Naive thymus-derived CD4-positive, alpha-beta T cell (primary cell): ENCODE data around the gene CPT1C. TPM values are rescaled to one million over a fixed set of nuclear protein-coding genes. Genes with fewer than 3 reads are reported as not detected.

Experiments
- ATAC-seq: fragments of 150-1000 bp; cut with Tn5 transposase; 2 replicates; pipeline ENCODE4 v1.10.0; 2021; ENCODE audit warnings: mild to moderate bottlenecking, moderate library complexity
- CTCF ChIA-PET: fragments of 350-600 bp; sonication (Branson Sonifier 250); formaldehyde crosslinking; loops from one replicate; lab custom pipeline; 2021; ENCODE audit warnings: antibody characterized with exemption; lab: Charles Lee
- POLR2A ChIA-PET: fragments of 350-600 bp; sonication (Branson Sonifier 250); formaldehyde crosslinking; loops from one replicate; lab custom pipeline; 2021; ENCODE audit warnings: antibody characterized with exemption, inconsistent platforms; lab: Charles Lee
- DNase-seq, 9 donors: peaks; one replicate each; pipeline versions ENCODE4 v3.0.0 to v3.0.0-alpha.2; 2020 to 2022; ENCODE audit warnings: mixed read lengths in 1 of 9
- H3K27ac ChIP-seq: one replicate; pipeline ENCODE4 v1.7.0; 2013; ENCODE audit warnings: mild to moderate bottlenecking, low read depth, low read length, moderate library complexity
- H3K27me3 ChIP-seq, 2 donors: one replicate each; pipeline ENCODE4 v1.7.0; 2013; ENCODE audit warnings: low read length in 2 of 2, mild to moderate bottlenecking in 2 of 2, moderate library complexity in 2 of 2; ENCODE audit not compliant: control insufficient read depth in 2 of 2, insufficient read depth in 2 of 2
- H3K36me3 ChIP-seq, 3 experiments: 1 replicate in 2 of 3; 2 replicates in 1 of 3; pipeline ENCODE4 v1.7.0; 2013; ENCODE audit warnings: low read length in 3 of 3, mild to moderate bottlenecking in 3 of 3, moderate library complexity in 1 of 3; ENCODE audit not compliant: insufficient read depth in 3 of 3, control insufficient read depth in 2 of 3
- H3K4me1 ChIP-seq, 2 donors: one replicate each; pipeline ENCODE4 v1.7.0; 2013; ENCODE audit warnings: low read length in 2 of 2, mild to moderate bottlenecking in 2 of 2, moderate library complexity in 1 of 2; ENCODE audit not compliant: control insufficient read depth in 2 of 2, insufficient read depth in 2 of 2
- H3K4me3 ChIP-seq: 2 replicates; pipeline ENCODE4 v1.7.0; 2013; ENCODE audit warnings: mild to moderate bottlenecking, low read length
- H3K9me3 ChIP-seq, 3 experiments: 1 replicate in 2 of 3; 2 replicates in 1 of 3; pipeline ENCODE4 v1.7.0; 2013; ENCODE audit warnings: low read length in 3 of 3; ENCODE audit not compliant: control insufficient read depth in 2 of 3
- H3K27ac Mint-ChIP-seq, 9 donors: one replicate each; pipeline ENCODE4 v1.8.0; 2020 to 2022; ENCODE audit warnings: mixed read lengths in 9 of 9, mild to moderate bottlenecking in 8 of 9, moderate library complexity in 5 of 9, inconsistent platforms in 2 of 9
- H3K27me3 Mint-ChIP-seq, 5 donors: one replicate each; pipeline ENCODE4 v1.8.0; 2021 to 2022; ENCODE audit warnings: mixed read lengths in 5 of 5, mild to moderate bottlenecking in 1 of 5
- H3K36me3 Mint-ChIP-seq, 5 donors: one replicate each; pipeline ENCODE4 v1.8.0; 2020 to 2022; ENCODE audit warnings: mixed read lengths in 5 of 5, mild to moderate bottlenecking in 3 of 5, inconsistent platforms in 1 of 5
- H3K4me1 Mint-ChIP-seq, 7 donors: one replicate each; pipeline ENCODE4 v1.8.0; 2020 to 2022; ENCODE audit warnings: mixed read lengths in 7 of 7, mild to moderate bottlenecking in 3 of 7, inconsistent platforms in 1 of 7
- H3K4me3 Mint-ChIP-seq, 10 donors: one replicate each; pipeline ENCODE4 v1.8.0; 2020 to 2022; ENCODE audit warnings: mild to moderate bottlenecking in 10 of 10, mixed read lengths in 10 of 10, moderate library complexity in 6 of 10, inconsistent platforms in 2 of 10
- H3K9me3 Mint-ChIP-seq, 11 donors: one replicate each; pipeline ENCODE4 v1.8.0; 2020 to 2022; ENCODE audit warnings: mixed read lengths in 11 of 11, mild to moderate bottlenecking in 4 of 11, inconsistent platforms in 1 of 11, moderate library complexity in 1 of 11
- intact Hi-C, 2 donors: fragments of 100-400 bp; cut with micrococcal nuclease; formaldehyde crosslinking; loops; one replicate each; pipeline ENCODE4 v1.15.1; 2023
- polyA plus RNA-seq, 2 donors: library from polyadenylated mRNA; unstranded; fragments of 300-500 nt; fragmentation: Illumina TruSeq; gene quantifications; one replicate each; pipeline ENCODE4 v1.2.3, GENCODE V29; 2021
- total RNA-seq, 6 experiments: library from RNA in 5 of 6; stranded (reverse) in 5 of 6; gene quantifications; 1 replicate in 5 of 6; 2 replicates in 1 of 6; pipeline ENCODE4 v1.2.3 and lab custom pipeline; 2021 to 2026

CPT1C gene
- 1 to 10 TPM in 4 of 5 experiments, under 1 TPM in 1; 0.96 to 6.0 (median 1.5) TPM for total RNA-seq
- polyA plus RNA-seq = 1 to 10 TPM in 1 of 2 donors, not detected in 1; 1.7 TPM
- total RNA-seq (lab: John Stamatoyannopoulos, UW) = 0.67 reads per million

DNA sequence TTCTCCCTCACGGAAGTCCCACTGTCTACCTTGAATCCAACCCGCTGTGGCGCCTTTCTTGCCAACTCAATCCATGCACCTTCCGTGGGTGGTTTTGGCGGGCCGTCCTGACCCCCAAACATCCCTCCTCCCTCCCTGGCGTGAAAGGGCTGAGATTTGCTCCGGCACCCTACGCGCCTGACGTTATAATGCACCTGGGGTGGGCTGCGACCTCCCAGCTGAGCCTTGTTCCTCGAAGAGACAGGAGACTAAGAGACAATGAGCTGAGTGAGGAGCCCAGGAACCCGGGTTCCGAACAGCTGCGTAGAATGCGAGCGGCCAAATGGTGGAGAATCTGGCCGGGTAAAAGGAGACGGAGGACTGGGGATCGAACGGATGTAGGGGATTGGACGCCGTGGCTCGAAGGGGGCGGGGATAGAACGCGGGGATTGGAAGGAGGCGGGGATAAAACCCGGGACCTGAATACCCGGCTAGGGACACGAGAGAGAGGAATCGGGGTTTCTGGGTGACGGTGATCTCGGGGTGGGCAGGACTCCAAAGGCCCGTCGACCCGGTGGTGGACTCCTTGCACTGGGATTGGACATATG, at the start of gene CPT1C:
TSS of gene CPT1C (plus strand) at position 461 of the 587 bp plus-strand sequence. CDS start 1,137 bp downstream, outside the sequence.
- no peaks in the 10 kb centered on the region for H3K27me3 ChIP-seq
- Mint-ChIP-seq H3K36me3 (peaks cover 0 to 4% (median 0%) of the 10 kb centered on the region in 5 donors), H3K4me1 (peaks cover 19 to 38% (median 25%) of the 10 kb centered on the region in 7 donors), H3K4me3 (peak within 1 kb of the TSS; percentile 82 to 98 (median 86)), H3K27me3 (peaks cover 5 to 15% (median 9%) of the 10 kb centered on the region in 5 donors), H3K9me3 (peaks cover 0 to 3% (median 0%) of the 10 kb centered on the region in 11 donors), H3K27ac (peak within 1 kb of the TSS; percentile 6 to 84 (median 45))
- no peaks in the 10 kb centered on the region for H3K9me3 ChIP-seq
- ChIA-PET CTCF (interaction anchor here (0.6 to 1.3 kb wide), 3 partner anchors 13 to 390 kb away, joined by 4 to 7 read pairs (median 5); no protein-coding TSS in a partner anchor), POLR2A (interaction anchor here (0.5 to 1.2 kb wide), 3 partner anchors 9 to 240 kb away, joined by 3 to 4 read pairs (median 3); partner anchors contain the start of gene RRAS)
- peak within 1 kb of the TSS; percentile 45 for H3K4me3 ChIP-seq
- peak in 7 of 9 donors; percentile 31 to 65 (median 46) for DNase-seq
- intact Hi-C loops = loop anchor here (1.0 to 5.0 kb wide), 4 partner anchors 10 to 77 kb away; partner anchors contain the start of gene AP2A1 (in 2 of the 2)
- H3K27ac ChIP-seq = peak within 1 kb of the TSS; percentile 44
- ATAC-seq = peak; percentile 71
- peaks cover 0 to 22% (median 0%) of the 10 kb centered on the region in 3 experiments for H3K36me3 ChIP-seq
- peaks cover 4 to 12% of the 10 kb centered on the region in 2 donors for H3K4me1 ChIP-seq

DNA sequence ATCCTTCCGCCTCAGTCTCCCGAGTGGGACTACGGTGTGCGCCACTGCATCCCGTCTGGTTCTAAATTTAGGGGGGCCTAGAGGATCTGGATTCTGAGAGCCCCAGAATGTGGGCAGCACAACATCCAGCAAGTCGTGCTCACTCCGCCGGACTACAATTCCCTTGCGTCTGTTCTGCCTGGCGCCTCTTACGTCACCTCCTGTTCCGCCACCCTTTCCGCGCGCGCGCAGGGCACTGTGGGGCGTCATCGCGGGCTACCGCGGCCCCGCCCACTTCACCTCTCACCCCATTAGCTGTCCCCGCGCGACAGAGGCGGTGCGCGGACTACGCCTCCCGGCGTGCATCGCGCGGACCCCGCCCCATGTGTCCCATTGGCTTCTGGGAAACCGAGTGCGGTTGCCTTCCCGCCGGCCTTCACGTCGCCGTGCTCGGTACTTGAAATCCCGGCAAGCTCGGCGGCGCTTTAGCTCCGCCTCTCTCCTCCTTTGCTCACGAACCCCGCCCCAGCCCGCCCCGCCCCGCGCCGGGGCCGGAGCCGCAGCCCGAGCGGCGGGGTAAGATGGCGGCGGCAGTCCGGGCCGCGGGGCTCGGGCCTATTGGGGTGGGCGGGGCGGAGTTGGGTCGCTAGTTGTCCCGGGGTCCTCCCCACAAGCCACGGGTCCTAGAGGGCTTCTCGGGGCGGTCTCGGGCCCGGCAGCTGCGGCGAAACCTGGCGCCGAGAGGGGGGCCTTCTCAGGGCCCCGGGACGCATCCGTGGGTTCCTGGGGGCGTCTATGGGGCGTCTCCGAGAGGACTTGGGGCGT, 49.0 kb upstream of the CPT1C start, which contains the start of gene SCAF1:
TSS of gene SCAF1 (plus strand) at position 522 of the 804 bp plus-strand sequence. CDS start 2,818 bp downstream, outside the sequence.
- peaks cover 0 to 26% (median 0%) of the 10 kb centered on the region in 3 experiments for H3K36me3 ChIP-seq
- Mint-ChIP-seq H3K4me1 (peaks cover 60 to 74% (median 69%) of the 10 kb centered on the region in 7 donors), H3K36me3 (peaks cover 0 to 6% (median 0%) of the 10 kb centered on the region in 5 donors), H3K27me3 (peaks cover 0 to 6% (median 0%) of the 10 kb centered on the region in 5 donors), H3K4me3 (peak within 1 kb of the TSS; percentile 86 to 98 (median 93)), H3K27ac (peak within 1 kb of the TSS; percentile 93 to 99 (median 99)), H3K9me3 (no peaks in the 10 kb centered on the region)
- H3K27ac ChIP-seq = peak within 1 kb of the TSS; percentile 99
- CTCF ChIA-PET = interaction anchor here (0.6 to 1.4 kb wide), 2 partner anchors 36 to 1083 kb away, joined by 4 to 5 read pairs; no protein-coding TSS in a partner anchor
- peak; percentile 83 for ATAC-seq
- peaks cover 27 to 40% of the 10 kb centered on the region in 2 donors for H3K4me1 ChIP-seq
- DNase-seq = peak; percentile 97 to 100 (median 100)
- peak within 1 kb of the TSS; percentile 66 for H3K4me3 ChIP-seq
- POLR2A ChIA-PET = interaction anchor here (0.6 to 11.1 kb wide), 15 partner anchors 20 to 506 kb away, joined by 3 to 187 read pairs (median 5); partner anchors contain the start of genes AP2A1, BCL2L12, CD37 and IRF3
- no peaks in the 10 kb centered on the region for H3K27me3 ChIP-seq
- intact Hi-C loops = loop anchor here (1.0 to 10.0 kb wide), 17 partner anchors 23 to 1471 kb away; partner anchors contain the start of genes GYS1 (in 2 of the 2), RPL13A (in 2 of the 2), RUVBL2 (in 2 of the 2) and ALDH16A1 (in 1 of the 2)
- no peaks in the 10 kb centered on the region for H3K9me3 ChIP-seq

DNA sequence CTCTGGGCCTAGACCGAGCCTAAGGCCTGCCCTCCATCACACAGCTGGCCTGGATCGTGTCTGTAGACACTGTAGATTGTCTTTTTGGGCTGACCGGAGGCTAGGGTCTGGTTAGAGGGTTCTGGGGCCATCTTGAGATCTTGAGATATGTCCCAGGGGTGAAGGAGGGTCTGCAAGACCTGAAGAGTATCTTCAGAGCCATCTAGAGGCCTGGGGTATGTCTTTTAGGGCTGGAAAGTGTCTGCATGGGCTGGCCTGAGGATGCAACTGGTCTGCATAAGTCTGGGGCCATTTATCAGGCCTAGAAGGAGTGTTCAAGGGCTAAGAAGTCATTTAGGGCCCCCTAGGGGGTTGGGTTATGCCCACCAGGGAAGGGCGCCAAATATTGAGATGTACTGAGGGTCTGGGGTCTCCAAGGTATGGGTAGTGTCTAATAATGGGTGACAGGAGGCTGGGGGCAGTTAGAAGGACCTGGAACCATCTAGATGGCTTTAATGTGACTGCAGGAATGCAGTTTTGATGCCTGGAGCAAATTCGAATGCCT, 48.4 kb upstream of the CPT1C start:
- peaks cover 0 to 9% (median 0%) of the 10 kb centered on the region in 5 donors for H3K36me3 Mint-ChIP-seq
- no peaks in the 10 kb centered on the region for H3K27me3 ChIP-seq
- H3K9me3 ChIP-seq = no peaks in the 10 kb centered on the region
- CTCF ChIA-PET = interaction anchor here (0.6 to 1.4 kb wide), 3 partner anchors 30 to 1084 kb away, joined by 4 to 5 read pairs (median 5); no protein-coding TSS in a partner anchor
- peak overlapping the region; percentile 99 for H3K27ac ChIP-seq
- no peaks in the 10 kb centered on the region for H3K9me3 Mint-ChIP-seq
- DNase-seq = no peak
- H3K27ac Mint-ChIP-seq = peak overlapping the region; percentile 91 to 99 (median 95)
- no peak for ATAC-seq
- H3K4me3 Mint-ChIP-seq = peak overlapping the region; percentile 86 to 98 (median 92)
- POLR2A ChIA-PET = interaction anchor here (0.5 to 11.1 kb wide), 17 partner anchors 8 to 506 kb away, joined by 3 to 187 read pairs (median 4); partner anchors contain the start of genes AP2A1, BCL2L12, CD37 and IRF3
- H3K4me1 ChIP-seq = peaks cover 27 to 40% of the 10 kb centered on the region in 2 donors
- peaks cover 0 to 6% (median 0%) of the 10 kb centered on the region in 5 donors for H3K27me3 Mint-ChIP-seq
- H3K4me1 Mint-ChIP-seq = peaks cover 59 to 75% (median 68%) of the 10 kb centered on the region in 7 donors
- intact Hi-C loops = loop anchor here (1.0 to 10.0 kb wide), 7 partner anchors 23 to 1175 kb away; partner anchors contain the start of genes BCL2L12 (in 1 of the 2), C19orf73 (in 1 of the 2), CYTH2 (in 1 of the 2) and DBP (in 1 of the 2)
- H3K4me3 ChIP-seq = peak overlapping the region; percentile 66
- H3K36me3 ChIP-seq = peaks cover 0 to 32% (median 0%) of the 10 kb centered on the region in 3 experiments

DNA sequence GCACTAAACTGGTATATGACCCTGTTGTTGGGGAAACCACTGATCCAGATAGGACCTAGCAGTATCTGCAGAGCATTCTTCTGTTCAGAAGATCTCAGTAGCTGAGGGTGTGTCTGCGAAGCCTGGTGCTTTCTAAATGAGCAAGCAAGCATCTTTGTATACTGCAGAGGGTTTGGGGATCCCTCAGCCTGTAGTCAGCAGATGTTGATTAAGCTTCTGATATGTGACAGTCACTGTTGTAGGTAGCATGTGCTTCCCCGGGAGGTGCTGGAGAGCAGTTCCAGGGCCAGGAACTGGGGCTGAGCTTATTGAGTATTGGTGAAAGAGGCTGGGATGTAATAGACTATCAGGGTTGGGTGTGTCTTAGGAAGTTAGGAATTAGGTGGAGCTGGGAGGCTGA, 47.5 kb upstream of the CPT1C start:
- ChIA-PET POLR2A (interaction anchor here (1.0 to 11.1 kb wide), 5 partner anchors 9 to 63 kb away, joined by 3 to 187 read pairs (median 4); partner anchors contain the start of genes BCL2L12, IRF3, NOSIP and PRMT1), CTCF (interaction anchor here (1.0 to 1.4 kb wide), 3 partner anchors 29 to 136 kb away, joined by 3 to 7 read pairs (median 5); no protein-coding TSS in a partner anchor)
- peaks cover 27 to 32% of the 10 kb centered on the region in 2 donors for H3K4me1 ChIP-seq
- H3K4me1 Mint-ChIP-seq = peaks cover 50 to 66% (median 59%) of the 10 kb centered on the region in 7 donors
- H3K4me3 ChIP-seq = no peak overlapping the region
- H3K27me3 ChIP-seq = no peaks in the 10 kb centered on the region
- no peak for ATAC-seq
- peak overlapping the region; percentile 86 to 98 (median 92) for H3K4me3 Mint-ChIP-seq
- no peak for DNase-seq
- H3K27ac ChIP-seq = peak overlapping the region; percentile 99
- H3K27me3 Mint-ChIP-seq = peaks cover 0 to 5% (median 0%) of the 10 kb centered on the region in 5 donors
- H3K36me3 Mint-ChIP-seq = peaks cover 0 to 9% (median 0%) of the 10 kb centered on the region in 5 donors
- H3K36me3 ChIP-seq = peaks cover 0 to 37% (median 0%) of the 10 kb centered on the region in 3 experiments
- no peaks in the 10 kb centered on the region for H3K9me3 ChIP-seq
- H3K27ac Mint-ChIP-seq = peak overlapping the region; percentile 34 to 99 (median 91)
- no peaks in the 10 kb centered on the region for H3K9me3 Mint-ChIP-seq
- intact Hi-C loops = loop anchor here (2.0 to 10.0 kb wide), 6 partner anchors 165 to 1176 kb away; partner anchors contain the start of genes C19orf73 (in 1 of the 2), CYTH2 (in 1 of the 2), DBP (in 1 of the 2) and FAM83E (in 1 of the 2)

DNA sequence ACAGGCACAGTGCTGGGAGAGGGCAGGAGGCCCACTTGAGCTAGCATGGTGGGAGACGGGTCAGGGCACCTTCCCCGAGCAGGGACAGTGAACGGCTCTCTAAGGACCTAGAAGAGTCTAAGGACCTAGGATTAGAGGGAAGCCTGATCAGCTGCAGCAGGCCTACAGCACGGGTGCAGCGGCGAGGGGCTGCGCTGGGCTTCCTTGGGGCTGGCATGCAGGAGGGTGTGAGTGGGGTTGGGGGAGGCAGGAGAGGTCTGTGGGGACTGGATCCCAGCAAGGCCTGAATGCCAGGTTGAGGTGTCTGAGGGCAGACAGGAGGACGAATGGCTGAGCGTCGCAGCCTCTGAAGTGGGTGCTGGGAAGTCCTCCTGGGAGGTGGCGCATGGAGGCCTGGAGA, 45.3 kb upstream of the CPT1C start:
- peaks cover 35 to 46% (median 43%) of the 10 kb centered on the region in 7 donors for H3K4me1 Mint-ChIP-seq

More for the DNA sequence above, 45.3 kb upstream of the CPT1C start:
- peaks cover 0 to 56% (median 0%) of the 10 kb centered on the region in 3 experiments for H3K36me3 ChIP-seq
- Mint-ChIP-seq H3K9me3 (no peaks in the 10 kb centered on the region), H3K36me3 (peaks cover 0 to 14% (median 0%) of the 10 kb centered on the region in 5 donors), H3K27ac (peak overlapping the region in 2 of 9 donors; percentile 25 to 67), H3K27me3 (peaks cover 0 to 2% (median 0%) of the 10 kb centered on the region in 5 donors), H3K4me3 (no peak overlapping the region)
- H3K27ac ChIP-seq = no peak overlapping the region
- H3K27me3 ChIP-seq = no peaks in the 10 kb centered on the region
- DNase-seq = no peak
- H3K9me3 ChIP-seq = no peaks in the 10 kb centered on the region
- no peak overlapping the region for H3K4me3 ChIP-seq
- ChIA-PET POLR2A (interaction anchor here (1.2 to 11.1 kb wide), 2 partner anchors 17 to 55 kb away, joined by 4 to 187 read pairs; partner anchors contain the start of genes BCL2L12, IRF3 and PRR12), CTCF (no interaction called here)
- ATAC-seq = no peak
- peaks cover 18 to 21% of the 10 kb centered on the region in 2 donors for H3K4me1 ChIP-seq
- intact Hi-C loops = loop anchor here in 1 of 2 donors (10.0 kb wide), 1 partner anchor 1031 kb away; the partner anchor contains the start of genes FAM83E, RPL18 and SPHK2
